Spleen (tissue), 11 donors: Measurements from ENCODE around the gene VPREB3. TPM values are rescaled to one million over a fixed set of nuclear protein-coding genes. Genes with fewer than 3 reads are reported as not detected.

Experiments
- DNase-seq: peaks from one replicate; pipeline ENCODE4 v3.0.0-alpha.2; 2020
- H3K27ac ChIP-seq, 8 donors: fragments of 200-600 bp; sonication (generic) in 7 of 8; 1 replicate in 4 of 8; 2 replicates in 4 of 8; pipeline versions ENCODE4 v1.5.0 to v1.8.0; 2016 to 2021; ENCODE audit warnings: inconsistent platforms in 4 of 8, mild to moderate bottlenecking in 4 of 8, moderate library complexity in 1 of 8
- H3K27me3 ChIP-seq, 7 donors: fragments of 200-600 bp; sonication (generic) in 6 of 7; replicated peaks in 1 of 7; 1 replicate in 4 of 7; 2 replicates in 3 of 7; pipeline versions ENCODE4 v1.5.0 to v1.8.0; 2016 to 2021; ENCODE audit warnings: inconsistent platforms in 3 of 7, mild to moderate bottlenecking in 1 of 7
- H3K36me3 ChIP-seq, 6 donors: fragments of 200-600 bp; sonication (generic) in 5 of 6; 1 replicate in 4 of 6; 2 replicates in 2 of 6; pipeline versions ENCODE4 v1.5.0 to v1.8.0; 2016 to 2021; ENCODE audit warnings: inconsistent platforms in 2 of 6
- H3K4me1 ChIP-seq, 6 donors: fragments of 200-600 bp; sonication (generic) in 5 of 6; 1 replicate in 3 of 6; 2 replicates in 3 of 6; pipeline versions ENCODE4 v1.5.0 to v1.8.0; 2016 to 2021; ENCODE audit warnings: inconsistent platforms in 3 of 6
- H3K4me3 ChIP-seq, 8 donors: fragments of 200-600 bp; sonication (generic) in 7 of 8; 1 replicate in 4 of 8; 2 replicates in 4 of 8; pipeline versions ENCODE4 v1.5.0 to v1.8.0; 2016 to 2021; ENCODE audit warnings: inconsistent platforms in 4 of 8, mild to moderate bottlenecking in 4 of 8, moderate library complexity in 2 of 8
- H3K9me3 ChIP-seq, 8 donors: fragments of 200-600 bp; sonication (generic) in 7 of 8; 1 replicate in 4 of 8; 2 replicates in 4 of 8; pipeline versions ENCODE4 v1.5.0 to v1.8.0; 2016 to 2021; ENCODE audit warnings: inconsistent platforms in 4 of 8
- POLR2A ChIP-seq, 3 donors: fragments of 450-650 bp; IDR thresholded peaks; one replicate each; pipeline ENCODE4 v1.5.1; 2017; ENCODE audit warnings: antibody characterized with exemption in 3 of 3, mild to moderate bottlenecking in 1 of 3
- POLR2AphosphoS5 ChIP-seq, 3 donors: sonication (generic); formaldehyde crosslinking; IDR thresholded peaks; one replicate each; pipeline ENCODE4 v1.5.1; 2017; ENCODE audit warnings: antibody characterized with exemption in 3 of 3
- WGBS, 5 donors: extraction: QIAGEN DNeasy Blood & Tissue Kit in 3 of 5; methylation state at CpG; one replicate each; pipeline versions ENCODE4 v1.1.5 to v1.1.7; 2013 to 2018; 5-methylcytosine and 5-hydroxymethylcytosine counted together
- intact Hi-C: fragments of 100-400 bp; cut with DNase I; formaldehyde crosslinking; loops from one replicate; pipeline ENCODE4 v1.15.0; 2023; ENCODE audit warnings: low total_unique reads
- polyA plus RNA-seq, 3 donors: library from polyadenylated mRNA; stranded (reverse); fragments of 200-250 nt; gene quantifications; one replicate each; pipeline ENCODE4 v1.2.1, GENCODE V29; 2013
- total RNA-seq, 7 donors: library from RNA; depleted of rRNA in 3 of 7; stranded (reverse); fragments of >200 nt in 3 of 7; fragmentation: NEBNext Ultra II Directional in 4 of 7; extraction: Animal tissue kit (Norgen Biotek cat#: 25700) in 4 of 7; gene quantifications; one replicate each; pipeline versions ENCODE4 v1.1.0 to v1.2.1, GENCODE V29; 2016 to 2021
- TF ChIP-seq, protein P1 (sequence below), 11 experiments: fragments of 200-600 bp in 7 of 11; fragments of 450-650 bp in 4 of 11; sonication (generic) in 4 of 11; IDR thresholded peaks in 8 of 11; conservative IDR thresholded peaks in 3 of 11; 1 replicate in 7 of 11; 2 replicates in 4 of 11; pipeline versions ENCODE4 v1.4.0 to v1.8.0; 2016 to 2021; ENCODE audit warnings: antibody characterized with exemption in 11 of 11, inconsistent platforms in 4 of 11, mild to moderate bottlenecking in 1 of 11
- donor health status: healthy with polysubstance abuse.
- donor health status: DM: no; HTN: no; CAD: no; lungs with moderate emphysema.
- donor health status: DM: no; HTN: no; CAD: no.
- donor health status: Bipolar disorder and iron deficiency.
- donor health status: healthy.
- donor health status: DM: no; HTN: no; CAD: no.
- donor health status: DM: yes; HTN: yes; CAD: no.

Gene VPREB3
- total and polyA plus RNA-seq, 10 donors = 24.9 to 472 (median 57.9) TPM

DNA sequence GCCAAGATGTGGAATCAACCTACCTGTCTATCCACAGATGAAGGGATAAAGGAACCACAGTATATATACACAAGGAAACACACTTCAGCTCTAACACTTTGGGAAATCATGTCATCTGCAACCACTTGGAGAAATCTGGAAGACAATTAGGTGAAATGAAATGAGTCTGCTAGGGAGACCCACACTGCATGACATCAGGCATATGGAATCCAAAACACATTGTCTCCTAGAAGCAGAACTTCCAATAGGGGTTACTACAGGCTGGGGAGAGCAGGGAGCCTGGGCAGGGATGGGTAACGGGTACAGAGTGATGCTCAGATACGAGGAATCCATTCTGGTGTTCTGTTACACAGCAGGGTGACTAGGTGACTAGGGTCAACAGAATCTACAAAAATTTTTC is 45.1 kb downstream of the VPREB3 start:
- Histone ChIP-seq H3K9me3 (no peaks in the 10 kb centered on the region), H3K27me3 (no peaks in the 10 kb centered on the region), H3K36me3 (peaks cover 0 to 100% (median 96%) of the 10 kb centered on the region in 6 donors), H3K4me3 (no peak overlapping the region), H3K27ac (no peak overlapping the region), H3K4me1 (peaks cover 0 to 10% (median 0%) of the 10 kb centered on the region in 6 donors)
- intact Hi-C loops = no loop called here
- no peak for TF ChIP-seq POLR2A (IDR thresholded peaks at IDR 0.05)
- TF ChIP-seq POLR2AphosphoS5 (IDR thresholded peaks at IDR 0.05) = no peak
- TF ChIP-seq, protein P1, sequence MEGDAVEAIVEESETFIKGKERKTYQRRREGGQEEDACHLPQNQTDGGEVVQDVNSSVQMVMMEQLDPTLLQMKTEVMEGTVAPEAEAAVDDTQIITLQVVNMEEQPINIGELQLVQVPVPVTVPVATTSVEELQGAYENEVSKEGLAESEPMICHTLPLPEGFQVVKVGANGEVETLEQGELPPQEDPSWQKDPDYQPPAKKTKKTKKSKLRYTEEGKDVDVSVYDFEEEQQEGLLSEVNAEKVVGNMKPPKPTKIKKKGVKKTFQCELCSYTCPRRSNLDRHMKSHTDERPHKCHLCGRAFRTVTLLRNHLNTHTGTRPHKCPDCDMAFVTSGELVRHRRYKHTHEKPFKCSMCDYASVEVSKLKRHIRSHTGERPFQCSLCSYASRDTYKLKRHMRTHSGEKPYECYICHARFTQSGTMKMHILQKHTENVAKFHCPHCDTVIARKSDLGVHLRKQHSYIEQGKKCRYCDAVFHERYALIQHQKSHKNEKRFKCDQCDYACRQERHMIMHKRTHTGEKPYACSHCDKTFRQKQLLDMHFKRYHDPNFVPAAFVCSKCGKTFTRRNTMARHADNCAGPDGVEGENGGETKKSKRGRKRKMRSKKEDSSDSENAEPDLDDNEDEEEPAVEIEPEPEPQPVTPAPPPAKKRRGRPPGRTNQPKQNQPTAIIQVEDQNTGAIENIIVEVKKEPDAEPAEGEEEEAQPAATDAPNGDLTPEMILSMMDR (IDR thresholded peaks at IDR 0.05 in 8 of 11, conservative IDR thresholded peaks at IDR 0.05 in 3 of 11) = no peak
- no peak for DNase-seq
- WGBS, 5 donors = 87 to 98% (median 95%) methylated on average over 2 of the region's 2 CpGs

DNA sequence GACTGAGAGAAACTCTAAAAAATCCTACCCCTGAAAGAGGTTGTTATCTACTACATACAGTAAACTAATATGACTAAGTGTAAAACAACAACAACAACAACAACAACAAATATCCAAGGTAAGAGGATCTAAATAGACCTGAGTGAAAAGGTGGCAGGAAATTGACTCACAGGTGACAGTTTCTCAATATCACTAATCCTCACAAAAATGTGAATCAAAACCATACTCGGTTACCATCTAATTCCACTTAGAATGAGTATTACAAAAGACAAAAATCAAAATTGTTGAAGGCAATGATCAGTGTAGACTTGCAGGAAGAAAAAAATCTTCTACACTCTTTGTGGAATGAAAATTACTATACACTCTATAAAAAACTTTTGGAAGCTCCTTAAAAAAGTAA is 46.0 kb downstream of the VPREB3 start:
- no peaks in the 10 kb centered on the region for H3K9me3 ChIP-seq
- intact Hi-C loops = no loop called here
- TF ChIP-seq POLR2AphosphoS5 (IDR thresholded peaks at IDR 0.05) (no peak), POLR2A (IDR thresholded peaks at IDR 0.05) (no peak)
- TF ChIP-seq, protein P1 (IDR thresholded peaks at IDR 0.05 in 8 of 11, conservative IDR thresholded peaks at IDR 0.05 in 3 of 11) = no peak
- H3K36me3 ChIP-seq = peaks cover 0 to 100% (median 96%) of the 10 kb centered on the region in 6 donors
- no peak for DNase-seq
- no peaks in the 10 kb centered on the region for H3K27me3 ChIP-seq
- H3K27ac ChIP-seq = no peak overlapping the region
- WGBS, 5 donors = 64 to 84% (median 75%) methylated on average over 1 of the region's 1 CpG
- H3K4me3 ChIP-seq = no peak overlapping the region
- peaks cover 0 to 15% (median 0%) of the 10 kb centered on the region in 6 donors for H3K4me1 ChIP-seq

DNA sequence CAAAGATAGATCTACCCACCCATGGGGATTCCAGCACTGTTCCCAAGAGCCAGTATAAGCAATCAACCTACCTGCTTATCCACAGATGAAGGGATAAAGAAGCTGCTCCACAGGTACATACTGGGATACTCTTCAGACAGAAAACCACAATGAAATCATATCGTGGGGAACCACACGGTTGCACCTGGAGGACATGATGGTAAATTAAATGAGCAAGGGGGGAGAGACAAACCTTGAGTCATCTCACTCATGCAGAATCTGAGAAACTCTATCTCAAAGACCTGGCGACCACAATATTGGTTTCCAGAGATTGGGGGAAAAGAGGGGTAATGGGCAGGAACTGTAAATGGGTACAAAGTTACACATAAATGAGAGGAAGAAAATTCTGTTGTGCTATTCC is 48.9 kb downstream of the VPREB3 start:
- TF ChIP-seq POLR2A (IDR thresholded peaks at IDR 0.05) = no peak
- no peak for TF ChIP-seq POLR2AphosphoS5 (IDR thresholded peaks at IDR 0.05)
- no peak overlapping the region for H3K4me3 ChIP-seq
- peaks cover 0 to 100% (median 91%) of the 10 kb centered on the region in 6 donors for H3K36me3 ChIP-seq
- no peaks in the 10 kb centered on the region for H3K9me3 ChIP-seq
- intact Hi-C loops = no loop called here
- peaks cover 0 to 15% (median 0%) of the 10 kb centered on the region in 6 donors for H3K4me1 ChIP-seq
- DNase-seq = no peak
- 60 to 77% (median 69%) methylated on average over 3 of the region's 3 CpGs for WGBS, 5 donors
- H3K27ac ChIP-seq = no peak overlapping the region
- no peaks in the 10 kb centered on the region for H3K27me3 ChIP-seq

DNA sequence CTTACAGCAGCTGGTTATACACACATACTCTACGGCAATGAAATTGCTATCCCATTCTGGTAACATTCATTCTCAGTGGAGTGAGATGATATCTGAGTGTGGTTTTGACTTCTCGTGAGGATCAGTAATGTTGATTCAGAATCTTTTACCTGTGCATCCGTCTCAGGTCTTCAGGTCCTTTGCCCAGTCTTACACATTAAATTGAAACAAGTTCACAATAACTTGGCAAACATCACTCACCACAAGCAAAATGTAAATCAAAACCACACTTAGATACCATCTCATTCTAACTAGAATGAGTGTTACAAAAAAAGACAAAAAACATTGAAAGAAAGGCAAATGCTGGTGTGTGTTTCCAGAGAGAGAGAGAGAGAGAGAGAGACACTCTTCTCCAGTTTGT is 49.4 kb downstream of the VPREB3 start:
- Histone ChIP-seq H3K36me3 (peaks cover 0 to 100% (median 89%) of the 10 kb centered on the region in 6 donors), H3K27me3 (no peaks in the 10 kb centered on the region), H3K4me1 (peaks cover 0 to 15% (median 0%) of the 10 kb centered on the region in 6 donors), H3K9me3 (no peaks in the 10 kb centered on the region), H3K4me3 (no peak overlapping the region), H3K27ac (no peak overlapping the region)
- no peak for DNase-seq
- 81 to 90% (median 87%) methylated on average over 3 of the region's 3 CpGs for WGBS, 5 donors
- TF ChIP-seq POLR2A (IDR thresholded peaks at IDR 0.05) (no peak), POLR2AphosphoS5 (IDR thresholded peaks at IDR 0.05) (no peak)
- TF ChIP-seq, protein P1 (IDR thresholded peaks at IDR 0.05 in 8 of 11, conservative IDR thresholded peaks at IDR 0.05 in 3 of 11) = no peak
- intact Hi-C loops = no loop called here

DNA sequence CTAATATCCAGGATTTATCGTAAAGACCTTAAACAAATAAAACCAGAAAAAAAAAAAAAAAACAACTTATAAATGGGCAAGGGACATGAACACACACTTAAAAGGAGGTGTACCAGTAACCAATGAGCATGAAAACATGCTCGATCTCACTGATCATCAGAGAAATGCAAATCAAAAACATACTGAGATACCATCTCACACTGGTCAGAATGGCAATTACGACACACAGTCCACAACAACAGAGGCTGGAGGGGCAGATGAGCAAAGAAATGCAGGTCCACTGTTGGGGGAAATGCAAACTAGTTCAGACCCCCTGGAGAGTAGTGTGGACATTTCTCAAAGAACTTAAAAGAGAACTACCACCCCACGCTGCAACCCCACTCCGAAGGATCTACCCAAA is 50.2 kb downstream of the VPREB3 start:
- Histone ChIP-seq H3K27me3 (no peaks in the 10 kb centered on the region), H3K9me3 (no peaks in the 10 kb centered on the region), H3K4me1 (peaks cover 0 to 16% (median 0%) of the 10 kb centered on the region in 6 donors), H3K27ac (no peak overlapping the region), H3K36me3 (peaks cover 0 to 100% (median 85%) of the 10 kb centered on the region in 6 donors), H3K4me3 (no peak overlapping the region)
- DNase-seq = no peak
- 91 to 96% (median 93%) methylated on average over 5 of the region's 5 CpGs for WGBS, 5 donors
- intact Hi-C loops = no loop called here
- TF ChIP-seq POLR2A (IDR thresholded peaks at IDR 0.05) (no peak), POLR2AphosphoS5 (IDR thresholded peaks at IDR 0.05) (no peak)
- TF ChIP-seq, protein P1 (IDR thresholded peaks at IDR 0.05 in 8 of 11, conservative IDR thresholded peaks at IDR 0.05 in 3 of 11) = no peak
